Posterior cingulate gyrus (tissue), 11 donors: ENCODE data around the gene LCMT1.
"Not testable (repeated sequence)": the region's sequence is repeated elsewhere in the genome, so short reads cannot be mapped to it uniquely, and the experiment has no call there.

Experiments
- DNase-seq, 10 donors: peaks; one replicate each; pipeline versions ENCODE4 v3.0.0 to v3.0.0-alpha.2; 2020 to 2021; ENCODE audit warnings: mixed read lengths in 3 of 10
- intact Hi-C: fragments of 100-400 bp; cut with DNase I; formaldehyde crosslinking; loops from one replicate; pipeline ENCODE4 v1.15.1; 2023

The LCMT1 gene

DNA sequence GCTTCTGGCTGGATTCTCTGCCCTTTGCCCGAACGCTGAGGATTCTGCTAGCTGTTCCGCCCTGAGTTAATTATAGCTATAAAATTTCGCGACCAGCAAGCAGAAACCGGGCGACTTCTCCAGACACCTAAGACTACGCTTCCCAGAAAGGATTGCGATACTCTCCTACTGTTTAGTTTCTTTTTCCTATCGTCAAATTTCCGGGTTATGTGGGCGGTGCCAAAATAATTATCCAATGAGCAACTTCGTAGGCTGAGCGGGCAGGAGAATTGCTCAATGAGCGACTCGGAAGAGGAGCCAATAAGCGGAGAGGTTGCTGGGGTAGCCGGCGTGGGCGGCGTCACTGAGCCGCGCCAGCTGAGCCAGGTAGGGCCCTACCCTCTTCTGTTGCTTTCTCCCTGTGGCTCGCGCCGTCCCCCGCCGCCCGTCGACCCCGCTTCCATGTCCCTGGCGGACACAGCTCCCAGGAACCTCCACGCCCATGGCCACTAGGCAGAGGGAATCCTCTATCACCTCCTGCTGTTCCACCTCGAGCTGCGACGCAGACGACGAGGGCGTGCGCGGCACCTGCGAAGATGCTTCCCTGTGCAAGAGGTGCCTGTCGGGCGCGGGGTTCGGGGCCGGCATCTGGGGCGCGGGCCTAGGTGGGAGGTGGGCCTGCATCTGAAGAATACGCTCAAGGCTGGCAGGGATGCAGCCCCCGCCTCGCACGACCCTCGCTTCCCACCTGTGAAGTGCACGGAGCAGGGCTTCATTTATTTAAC is at the start of gene LCMT1:
TSS of gene LCMT1 (plus strand) at position 340 of the 764 bp plus-strand sequence. CDS start at position 482, 142 bp downstream.
- DNase-seq, result peak; percentile 82 to 98 (median 88)
- intact Hi-C loops, result no loop called here

DNA sequence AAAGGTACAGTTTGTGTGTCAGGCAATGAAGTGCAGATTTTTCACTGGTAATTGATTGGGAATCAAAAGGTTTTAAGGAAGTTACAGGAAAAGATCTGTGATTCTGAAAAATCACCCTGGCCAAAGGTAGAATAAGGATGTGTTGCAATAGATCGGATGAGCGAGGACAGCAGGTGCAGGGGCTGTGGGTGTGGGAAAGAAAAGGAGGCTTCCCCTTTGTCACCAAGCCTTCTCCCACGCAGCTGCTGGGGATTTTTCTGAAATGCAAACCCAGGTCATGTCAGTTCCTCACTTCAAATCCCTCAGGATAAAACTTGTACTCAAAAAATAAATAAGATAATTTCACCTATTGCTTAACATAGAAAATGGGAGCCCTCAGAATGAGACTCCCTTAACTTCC is 48.4 kb upstream of the LCMT1 start:
- intact Hi-C loops, result no loop called here
- no peak for DNase-seq

DNA sequence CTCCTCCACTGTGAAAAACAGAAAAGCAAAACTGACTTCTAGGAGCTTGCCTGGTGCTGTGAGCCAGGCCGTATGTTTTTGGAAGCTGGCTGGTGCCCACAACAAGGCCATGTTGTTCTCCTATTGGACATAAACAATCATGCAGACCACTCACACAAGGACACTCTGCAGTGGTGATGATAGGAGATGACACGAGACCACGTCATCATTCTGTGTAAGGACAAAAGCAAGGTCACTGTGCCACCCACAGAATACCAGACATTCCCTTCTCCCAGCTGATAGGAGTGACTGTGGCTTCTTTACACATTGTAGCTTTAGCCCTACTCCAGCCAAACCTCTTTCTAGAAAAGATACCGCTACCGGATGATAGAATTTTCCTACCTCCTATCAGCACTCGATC is 47.7 kb upstream of the LCMT1 start:
- intact Hi-C loops, result no loop called here
- DNase-seq, result no peak

DNA sequence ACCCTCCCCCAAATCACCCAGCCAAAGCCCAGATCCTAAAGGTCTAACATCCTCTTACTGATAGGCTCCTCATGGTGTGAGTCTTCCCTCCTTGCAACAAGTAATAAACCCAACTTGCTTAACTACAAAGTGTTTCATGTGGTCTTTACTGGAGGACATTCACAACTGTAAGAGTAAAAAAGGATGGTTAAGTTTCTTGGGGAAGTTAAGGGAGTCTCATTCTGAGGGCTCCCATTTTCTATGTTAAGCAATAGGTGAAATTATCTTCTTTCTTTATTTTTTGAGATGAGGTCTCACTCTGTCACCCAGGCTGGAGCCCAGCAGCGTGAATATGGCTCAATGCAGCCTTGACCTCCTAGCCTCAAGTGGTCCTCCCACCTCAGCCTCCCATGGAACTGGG is 47.3 kb upstream of the LCMT1 start:
- DNase-seq, intact Hi-C loops: not testable (repeated sequence)

DNA sequence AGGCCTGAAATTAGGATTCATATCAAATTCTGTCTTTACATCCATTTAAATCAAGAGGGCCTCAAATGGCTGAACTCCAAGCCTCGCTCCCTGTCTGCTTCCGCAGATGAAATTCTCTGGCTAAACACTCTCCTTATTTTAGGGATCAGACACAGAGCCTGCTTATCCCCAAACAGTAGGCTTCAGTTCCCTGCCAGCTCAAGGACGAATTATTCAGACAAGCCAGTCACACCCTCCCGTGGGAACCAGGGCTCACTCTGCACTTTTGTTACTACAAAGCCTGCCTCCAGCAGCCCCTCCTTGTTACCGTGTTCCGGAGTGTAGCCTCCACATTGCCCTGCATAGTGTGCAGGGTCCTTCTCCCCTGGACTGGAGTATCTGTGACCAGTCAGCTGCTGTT is 46.6 kb upstream of the LCMT1 start:
- intact Hi-C loops, result loop anchor here (5.0 kb wide), 1 partner anchor 42 kb away; no protein-coding TSS in a partner anchor

DNA sequence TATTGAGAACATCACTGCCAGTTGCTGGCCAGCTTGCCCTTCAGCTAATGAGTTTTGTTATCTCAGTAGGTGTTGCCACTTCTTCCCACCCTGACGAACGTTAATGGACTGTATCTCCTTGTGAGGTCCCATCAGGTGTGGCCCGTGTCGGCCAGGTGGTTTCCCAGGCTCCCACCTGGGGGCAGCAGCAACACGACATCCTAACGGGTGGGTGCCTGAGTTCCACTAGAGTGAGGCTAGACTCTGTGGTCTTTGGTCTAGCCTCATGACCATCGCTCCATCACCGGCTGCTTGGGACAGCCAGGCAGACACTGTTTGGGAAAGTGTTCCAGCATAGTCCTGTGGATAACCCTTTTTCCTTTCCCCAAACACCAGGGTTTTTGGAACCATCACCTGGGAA is 45.6 kb upstream of the LCMT1 start:
- intact Hi-C loops, result loop anchor here (2.0 to 5.0 kb wide), 2 partner anchors 35 to 41 kb away; no protein-coding TSS in a partner anchor
- DNase-seq, result no peak

More for the DNA sequence above, 46.6 kb upstream of the LCMT1 start:
- peak in 6 of 10 donors; percentile 12 to 85 (median 30) for DNase-seq

DNA sequence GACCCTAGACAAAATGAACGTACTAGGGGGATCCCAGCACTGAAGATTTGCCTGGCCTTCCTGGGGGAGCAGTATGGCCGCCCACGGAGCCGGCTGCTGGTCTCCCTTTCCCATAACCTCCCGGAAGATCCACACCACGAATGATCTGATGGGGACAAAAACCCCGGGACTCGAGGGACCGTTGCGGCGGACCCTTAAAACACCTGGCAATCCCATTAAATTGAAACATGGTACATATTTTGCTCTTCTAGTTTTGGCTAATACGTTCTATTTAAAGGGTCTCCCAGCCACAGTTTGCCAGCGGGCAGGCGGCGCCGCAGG is 45.2 kb upstream of the LCMT1 start:
- DNase-seq, result no peak
- intact Hi-C loops, result loop anchor here (2.0 to 5.0 kb wide), 2 partner anchors 36 to 41 kb away; no protein-coding TSS in a partner anchor

DNA sequence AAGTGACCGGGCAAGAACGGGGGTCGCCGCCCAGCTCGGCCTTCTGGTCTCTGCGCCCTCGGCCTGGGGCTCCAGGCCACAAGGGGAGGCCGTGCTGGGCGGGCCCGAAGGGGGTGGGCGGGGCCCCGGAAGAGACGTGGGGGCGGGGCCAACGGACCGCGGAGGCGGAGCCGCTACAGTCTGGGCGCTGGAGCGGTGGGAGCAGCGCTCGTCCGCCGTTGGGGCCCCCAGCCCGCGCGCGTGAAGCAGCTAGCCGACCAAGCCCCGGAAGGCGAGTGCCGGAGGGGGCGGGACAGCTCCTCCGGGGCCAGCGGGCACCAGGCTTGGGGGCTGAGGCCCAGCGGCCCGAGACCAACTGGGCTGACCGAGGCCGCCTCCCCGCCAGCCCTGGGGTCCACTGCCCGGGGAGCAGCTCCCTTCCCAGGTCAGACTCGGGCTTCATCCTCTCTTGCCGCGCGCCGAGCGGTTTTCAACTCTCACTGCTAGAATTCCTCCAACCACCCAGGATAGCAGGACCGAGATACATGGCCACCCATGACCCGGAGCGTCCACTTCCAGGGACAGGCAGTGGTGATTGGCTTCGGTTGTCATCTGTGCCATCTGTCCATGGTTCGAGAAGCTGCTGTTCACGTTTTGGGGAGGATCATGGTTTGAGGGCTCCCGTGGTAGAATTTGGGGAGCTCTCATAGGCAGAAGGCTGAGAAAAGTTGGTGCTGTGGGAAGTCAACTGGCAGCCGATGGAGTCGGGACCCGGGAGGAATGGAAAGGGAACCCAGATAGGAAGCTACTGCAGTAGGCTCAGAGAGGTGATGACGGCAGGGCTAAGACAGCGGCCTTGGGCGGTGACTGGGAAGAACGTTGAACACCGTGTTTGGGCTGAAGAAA is 44.6 kb upstream of the LCMT1 start:
- peak; percentile 53 to 96 (median 76) for DNase-seq
- intact Hi-C loops, result loop anchor here (2.0 to 5.0 kb wide), 2 partner anchors 36 to 40 kb away; no protein-coding TSS in a partner anchor

DNA sequence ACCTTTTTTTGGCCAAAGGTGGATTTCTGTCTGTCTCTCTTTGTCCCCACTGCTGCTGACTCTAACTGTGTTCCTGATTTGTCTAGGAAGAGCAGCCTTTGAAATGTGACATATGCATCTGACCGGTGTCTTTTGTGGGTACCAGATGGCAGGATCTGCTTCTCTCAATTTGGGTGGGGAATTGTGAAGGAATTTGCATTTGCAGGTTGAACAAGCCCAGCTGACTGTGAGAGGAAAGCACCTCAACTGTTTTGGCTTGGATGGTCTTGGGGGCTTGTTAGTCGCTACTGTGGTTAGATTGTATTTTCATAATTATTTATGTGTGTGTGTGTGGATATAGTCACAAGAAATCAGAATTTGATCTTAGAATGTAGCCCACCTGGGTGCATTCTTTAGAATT is 37.7 kb upstream of the LCMT1 start:
- no peak for DNase-seq
- intact Hi-C loops, result no loop called here

DNA sequence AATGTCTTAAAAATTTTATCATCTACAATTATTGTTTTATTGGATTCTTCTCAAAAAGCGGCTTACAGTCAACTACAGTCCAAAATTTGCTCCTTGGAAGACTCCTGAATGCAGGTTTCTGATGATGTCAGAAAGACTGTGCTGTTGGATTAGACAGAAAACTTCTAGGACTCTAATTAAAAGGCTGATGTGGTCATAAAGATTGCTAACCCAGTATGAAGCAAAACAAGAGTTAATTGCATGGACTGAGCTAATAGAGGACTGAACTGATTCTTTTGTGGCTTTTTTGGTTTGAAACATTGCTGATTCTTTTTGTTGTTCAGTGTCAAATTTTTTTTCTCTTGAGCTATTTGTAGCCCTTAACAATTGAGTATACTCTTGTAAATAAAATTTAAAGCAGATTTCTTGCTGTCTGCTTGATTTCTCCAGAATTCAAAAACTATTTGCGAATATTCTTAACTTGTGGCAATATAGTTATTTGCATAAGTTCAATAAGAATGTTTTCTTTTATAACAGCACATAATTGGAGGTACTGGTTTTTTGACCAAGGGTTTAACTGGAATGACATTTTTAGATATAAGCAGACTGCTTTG is 33.1 kb upstream of the LCMT1 start:
- intact Hi-C loops, result no loop called here

DNA sequence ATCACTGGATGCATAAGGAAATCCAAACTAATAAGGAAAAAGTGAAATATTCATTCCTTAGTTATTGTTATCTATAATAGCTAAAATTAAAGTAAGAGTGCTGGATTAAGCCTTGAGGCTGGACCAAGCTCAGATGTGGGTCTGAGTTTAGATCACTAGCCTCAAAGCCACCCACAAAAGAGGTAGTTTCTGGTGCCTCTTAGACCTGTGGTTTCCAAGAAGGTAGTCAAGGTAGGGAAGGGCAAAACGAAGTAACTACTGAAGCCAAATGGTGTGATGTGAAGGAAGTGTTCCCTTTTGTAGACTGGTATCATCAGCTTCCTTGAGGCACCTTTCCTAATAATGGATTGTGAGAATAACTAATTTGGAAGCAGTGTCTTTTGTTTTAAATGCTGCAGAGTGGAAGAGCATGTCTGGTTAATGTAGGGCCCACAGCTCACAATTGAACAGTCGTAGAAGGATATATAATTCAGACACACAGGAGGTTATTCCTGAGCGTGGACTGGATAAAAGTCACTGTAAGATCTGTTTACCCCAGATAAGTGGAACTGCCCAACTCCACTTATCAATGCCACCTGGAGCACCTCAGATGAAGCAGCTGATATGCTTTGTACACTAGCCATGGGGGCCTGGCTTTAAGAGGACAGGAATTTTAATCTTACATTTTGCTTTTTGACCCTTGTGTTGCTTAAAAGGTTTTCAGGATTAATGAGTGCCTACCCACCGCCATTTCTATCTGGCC is 31.7 kb upstream of the LCMT1 start:
- intact Hi-C loops, result no loop called here
- DNase-seq, result peak in 1 of 10 donors; percentile 10

More for the DNA sequence above, 33.1 kb upstream of the LCMT1 start:
- no peak for DNase-seq

DNA sequence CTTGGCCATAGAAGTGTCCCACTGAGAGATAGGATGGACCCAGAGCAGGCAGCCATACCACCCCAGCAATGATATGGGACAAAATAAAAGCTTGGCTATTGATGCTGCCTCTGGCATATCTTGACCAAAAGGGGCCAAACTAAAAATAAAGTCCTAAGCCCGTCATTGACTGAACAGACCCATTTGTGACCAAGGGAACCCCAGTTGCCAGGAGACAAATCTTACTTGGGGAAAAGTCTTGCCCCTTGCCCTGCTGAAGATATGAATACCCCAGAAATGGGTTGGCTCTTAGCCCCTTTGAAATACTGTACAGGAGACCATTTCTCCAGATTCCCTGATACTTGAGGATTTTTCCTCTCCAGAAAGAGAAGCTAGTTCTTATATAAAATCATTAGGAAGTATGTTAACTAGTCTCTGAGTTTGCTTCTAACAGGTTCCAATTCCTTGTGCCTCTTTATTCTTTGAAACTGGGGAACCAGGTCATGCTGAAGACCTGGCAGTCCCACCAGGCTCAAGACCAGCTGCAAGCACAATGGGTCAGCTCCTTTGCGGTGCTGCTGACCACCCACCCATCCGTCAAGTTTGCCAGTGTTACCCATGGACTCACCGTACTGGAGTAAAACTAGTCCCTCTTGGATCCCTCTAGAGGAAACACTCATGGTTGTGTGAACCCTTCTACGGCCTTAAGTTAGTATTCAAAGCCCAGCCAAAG is 31.0 kb upstream of the LCMT1 start:
- intact Hi-C loops, result no loop called here
- peak in 1 of 10 donors; percentile 17 for DNase-seq

DNA sequence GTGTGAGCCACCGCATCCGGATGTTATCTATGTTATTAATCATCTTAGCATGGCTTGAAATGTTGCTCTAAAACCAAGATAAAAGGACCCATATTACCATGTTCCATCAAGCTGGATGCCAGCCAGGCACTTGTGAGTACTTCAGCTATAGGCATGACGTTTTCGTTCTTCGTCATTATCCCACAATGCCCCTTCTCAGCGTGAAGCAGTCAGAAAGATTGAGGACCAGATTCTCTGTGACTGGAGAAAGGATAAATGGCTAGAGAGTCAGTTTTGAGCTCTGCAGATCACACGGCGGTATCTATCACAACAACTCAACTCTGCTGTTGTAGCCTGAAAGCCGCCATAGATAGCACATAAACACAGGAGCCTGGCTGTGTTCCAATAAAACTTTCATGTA is 29.8 kb upstream of the LCMT1 start:
- intact Hi-C loops, result no loop called here
- DNase-seq, result no peak

DNA sequence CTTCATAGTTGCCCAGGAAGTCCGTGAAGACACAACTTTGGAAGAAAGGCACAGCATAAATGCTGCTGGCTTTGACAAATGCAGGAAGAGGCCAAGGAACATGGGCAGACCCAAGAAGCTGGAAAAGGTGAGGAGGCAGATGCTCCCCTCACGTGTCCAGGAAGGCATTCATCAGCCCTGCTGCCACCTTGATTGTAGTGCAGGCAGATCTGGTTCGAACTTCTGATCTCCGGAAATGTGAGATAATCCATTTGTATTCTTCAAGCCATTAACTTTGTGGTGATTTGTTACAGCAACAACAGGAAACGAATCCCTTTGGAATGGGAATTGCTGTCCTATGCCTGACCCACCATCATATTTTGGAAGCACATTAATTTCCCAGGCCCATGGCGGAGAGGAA is 28.5 kb upstream of the LCMT1 start:
- no peak for DNase-seq
- intact Hi-C loops, result no loop called here

DNA sequence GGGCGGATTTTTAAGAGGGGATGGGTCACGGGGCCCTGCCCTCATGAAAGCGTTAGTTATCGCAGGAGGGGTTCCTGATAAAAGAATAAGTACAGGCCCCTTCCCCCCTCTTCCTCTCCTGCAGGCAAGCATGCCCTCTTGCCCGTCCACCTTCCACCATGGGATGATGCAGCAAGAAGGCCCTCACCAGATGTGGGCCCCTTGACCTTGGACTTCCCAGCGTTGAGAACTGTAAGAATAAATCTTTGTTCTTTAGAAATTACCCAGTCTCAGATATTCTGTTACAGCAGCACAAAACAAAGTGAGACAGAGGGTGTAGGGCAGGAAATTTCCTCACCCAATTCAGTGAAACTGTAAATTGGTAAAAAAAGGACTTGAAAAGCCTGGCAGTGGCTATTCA is 27.8 kb upstream of the LCMT1 start:
- intact Hi-C loops, result no loop called here
- peak in 1 of 10 donors; percentile 27 for DNase-seq

DNA sequence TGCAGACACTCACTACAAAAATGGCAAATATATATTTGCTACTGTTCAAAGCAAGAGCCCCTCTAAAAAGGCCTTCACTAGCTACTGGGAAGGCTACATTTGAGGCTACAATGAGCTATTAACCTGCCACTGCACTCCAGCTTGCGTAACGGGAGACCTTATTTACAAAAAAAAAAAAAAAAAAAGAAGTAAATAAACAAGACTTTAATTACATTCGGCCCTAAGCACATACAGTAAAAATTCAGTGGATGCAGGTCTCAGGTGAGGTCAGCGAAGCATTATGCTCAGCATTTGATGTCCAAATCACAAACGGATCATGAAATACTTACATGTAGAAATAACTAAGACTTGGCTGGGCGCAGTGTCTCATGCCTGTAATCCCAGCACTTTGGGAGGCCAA is 26.7 kb upstream of the LCMT1 start:
- intact Hi-C loops, result no loop called here
- DNase-seq, result no peak

DNA sequence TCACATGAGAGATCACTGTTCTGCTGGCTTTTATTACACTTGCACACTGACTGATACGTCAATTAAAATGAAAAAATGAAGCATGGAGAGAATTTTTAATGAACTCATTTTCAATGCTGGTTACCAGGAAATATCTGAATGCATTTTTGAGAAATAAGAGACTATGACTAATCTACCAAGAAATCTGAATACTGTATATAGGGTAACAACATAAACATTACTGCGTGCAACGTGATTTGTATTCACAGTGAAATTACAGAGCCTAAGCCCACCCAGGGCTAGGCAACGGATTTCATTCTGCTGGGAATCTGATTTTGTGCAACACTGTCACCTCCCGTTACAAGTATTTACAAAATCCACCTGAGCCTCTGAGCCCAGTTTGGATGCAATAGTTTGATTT is 23.8 kb upstream of the LCMT1 start:
- intact Hi-C loops, result no loop called here
- no peak for DNase-seq

DNA sequence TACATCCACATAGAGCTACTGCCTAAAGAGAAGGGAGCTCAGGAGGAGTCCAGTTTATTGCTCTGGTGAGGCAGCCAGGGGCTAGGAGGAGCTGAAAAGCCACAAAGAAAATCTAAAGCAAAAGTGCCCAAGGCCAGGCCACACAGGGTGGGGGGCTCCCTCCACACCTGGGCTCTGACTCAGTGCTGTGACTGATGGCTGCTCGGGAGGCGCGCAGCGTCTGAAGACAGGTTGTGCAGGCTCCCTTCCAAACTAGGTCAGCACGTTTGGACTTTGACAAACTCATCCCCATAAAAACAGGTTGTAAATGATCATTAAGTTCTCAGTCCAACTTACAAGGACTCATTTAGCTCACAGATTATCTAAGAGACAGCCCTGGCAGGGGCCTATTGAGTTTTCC is 22.2 kb upstream of the LCMT1 start:
- intact Hi-C loops, result no loop called here
- no peak for DNase-seq

DNA sequence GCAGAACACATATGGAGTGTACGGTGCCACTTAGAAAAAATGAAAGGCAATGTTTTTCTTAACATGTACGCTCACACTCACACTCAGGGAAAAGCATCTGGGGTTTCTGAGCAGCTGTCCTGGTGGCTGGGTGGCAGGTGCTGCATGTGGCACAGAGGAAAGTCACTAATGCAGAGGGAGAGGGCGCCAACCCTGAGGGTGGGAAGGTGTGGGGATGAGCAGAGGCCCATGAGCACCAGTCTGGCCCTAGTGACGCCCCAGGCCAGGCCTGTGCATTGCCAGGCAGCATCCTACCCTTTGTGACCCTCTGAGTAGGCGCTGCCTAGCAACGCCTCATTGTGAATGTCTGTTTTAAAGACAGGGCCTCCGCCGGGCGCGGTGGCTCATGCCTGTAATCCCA is 19.1 kb upstream of the LCMT1 start:
- intact Hi-C loops, result no loop called here
- no peak for DNase-seq
